Femur (tissue), 1 donor: ENCODE data around the gene ANO1.

ENCODE experiments used
- DNase-seq: peaks from one replicate; pipeline ENCODE4 v3.0.0-alpha.2; 2017

The ANO1 gene

DNA sequence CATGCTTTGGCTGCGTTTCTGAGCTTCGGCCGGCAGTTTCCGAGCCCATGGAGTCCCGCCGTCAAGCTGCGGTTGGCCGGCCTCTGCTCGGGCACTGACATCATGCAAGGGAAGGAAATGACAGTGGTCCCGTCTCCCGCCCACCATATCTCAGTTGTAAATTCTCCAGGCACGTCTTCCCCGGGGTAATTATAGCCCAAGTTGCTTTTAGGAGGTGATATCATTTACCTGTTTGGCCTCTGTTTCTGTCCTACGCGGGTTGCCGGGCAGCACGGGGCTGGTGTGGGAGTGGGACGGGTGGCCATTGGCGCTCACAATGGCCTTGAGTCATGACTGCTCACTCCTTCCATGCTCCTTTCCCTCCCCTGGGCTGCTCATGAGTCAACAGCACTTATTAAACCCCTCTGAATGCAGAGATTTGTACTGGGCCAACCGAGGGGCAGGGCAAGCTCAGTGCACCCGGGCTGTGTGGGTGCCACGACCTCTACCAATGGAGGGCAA is 4.2 kb upstream of the ANO1 start:
- DNase-seq = peak; percentile 80

DNA sequence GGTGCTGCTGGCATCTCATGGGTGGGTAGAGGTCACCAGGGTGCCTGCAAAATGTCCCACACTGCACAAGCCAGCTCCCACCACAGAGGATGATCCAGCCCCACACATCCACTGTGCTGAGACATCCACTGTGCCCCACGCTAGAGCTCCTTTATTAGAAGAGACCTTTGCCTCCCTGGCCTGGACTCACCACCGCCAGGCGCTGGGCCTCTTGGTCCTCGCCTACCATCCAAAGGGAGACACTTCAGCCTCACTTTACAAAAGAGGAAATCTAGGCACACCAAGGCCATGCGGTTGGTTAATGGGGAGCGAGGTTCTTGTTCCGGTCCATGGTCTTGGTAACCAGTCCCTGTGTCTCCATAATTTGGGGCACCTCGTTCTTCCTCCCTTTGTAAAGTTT is 3.4 kb upstream of the ANO1 start:
- peak; percentile 8 for DNase-seq

DNA sequence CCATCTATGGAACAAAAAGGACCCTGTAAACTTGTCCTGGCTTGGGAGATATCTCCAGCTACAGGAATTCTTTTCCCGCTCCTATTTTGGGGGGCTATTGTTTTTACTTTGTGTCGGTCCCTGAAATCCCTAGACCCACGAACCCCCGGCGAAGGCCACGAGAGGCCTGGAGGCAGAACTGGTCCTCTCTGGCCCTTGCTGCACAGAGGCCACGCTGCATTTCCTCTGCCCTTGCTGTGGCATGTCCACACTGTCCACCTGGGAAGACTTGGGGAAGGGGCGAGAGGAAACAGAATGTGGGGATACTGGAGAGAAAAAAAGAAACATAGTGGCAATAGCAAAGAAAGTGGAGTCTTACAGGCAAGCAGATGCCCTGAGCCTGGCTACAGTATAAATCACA is 2.3 kb upstream of the ANO1 start:
- peak; percentile 1 for DNase-seq

GRCh38 chr11:70076461-70076931 is 1.6 kb upstream of the ANO1 start:
- DNase-seq = peak; percentile 18

- DNase-seq = peak; percentile 18
These were observed 564 bp upstream of the ANO1 start for GRCh38 chr11:70077411-70078094.

- no peak for DNase-seq
These were observed 882 bp downstream of the ANO1 start for GRCh38 chr11:70078781-70079616.

GRCh38 chr11:70079691-70080090 is 1.6 kb downstream of the ANO1 start:
- DNase-seq = no peak

GRCh38 chr11:70080763-70081162 is 2.6 kb downstream of the ANO1 start:
- DNase-seq = no peak

- DNase-seq = no peak
These were observed 4.7 kb downstream of the ANO1 start for GRCh38 chr11:70082829-70083228.

- DNase-seq = no peak
These were observed 6.2 kb downstream of the ANO1 start for GRCh38 chr11:70084046-70084984.

- no peak for DNase-seq
These were observed 8.0 kb downstream of the ANO1 start for GRCh38 chr11:70085815-70086769.

DNA sequence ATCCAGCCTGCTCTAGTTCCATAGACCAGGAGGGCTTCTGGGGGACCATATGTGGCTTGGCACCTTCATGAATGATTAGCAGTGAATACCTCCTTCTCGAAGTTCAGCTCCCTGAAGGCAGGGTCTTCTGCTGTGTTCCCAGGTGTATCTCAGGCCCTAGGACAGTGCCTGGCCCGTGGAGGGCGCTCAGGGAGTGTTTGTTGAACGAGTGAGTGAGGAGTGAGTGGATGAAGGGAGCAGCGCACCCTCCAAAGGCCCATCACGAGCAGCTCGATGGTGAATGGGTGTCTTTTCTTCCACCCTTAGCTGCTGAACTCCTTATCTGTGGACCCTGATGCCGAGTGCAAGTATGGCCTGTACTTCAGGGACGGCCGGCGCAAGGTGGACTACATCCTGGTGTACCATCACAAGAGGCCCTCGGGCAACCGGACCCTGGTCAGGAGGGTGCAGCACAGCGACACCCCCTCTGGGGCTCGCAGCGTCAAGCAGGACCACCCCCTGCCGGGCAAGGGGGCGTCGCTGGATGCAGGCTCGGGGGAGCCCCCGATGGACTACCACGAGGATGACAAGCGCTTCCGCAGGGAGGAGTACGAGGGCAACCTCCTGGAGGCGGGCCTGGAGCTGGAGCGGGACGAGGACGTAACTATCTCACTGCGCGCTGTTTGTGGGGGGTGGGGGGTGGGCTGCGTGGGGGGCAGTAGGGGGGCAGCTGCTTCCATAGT is 9.5 kb downstream of the ANO1 start:
- no peak for DNase-seq

- DNase-seq = no peak
These were observed 10.7 kb downstream of the ANO1 start for GRCh38 chr11:70088735-70089250.

DNA sequence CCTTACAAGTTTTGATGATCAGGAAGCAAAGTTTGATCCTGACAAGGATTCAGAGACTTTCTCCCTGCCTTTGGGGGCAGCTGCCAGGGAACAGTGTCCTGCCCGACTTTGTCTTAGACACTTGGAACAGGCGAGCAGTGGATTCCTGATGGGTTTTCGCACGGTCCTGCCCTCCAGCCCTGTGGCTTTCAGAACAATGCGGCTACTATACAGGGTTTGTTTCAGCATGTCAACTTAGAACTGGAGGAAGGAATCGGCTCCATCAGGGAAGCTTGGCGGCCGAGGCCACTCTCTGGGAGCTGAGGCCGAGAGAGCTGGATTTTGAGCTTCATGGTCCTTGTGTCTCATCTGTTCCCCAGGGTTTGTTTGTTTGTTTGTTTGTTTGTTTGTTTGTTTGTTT is 11.5 kb downstream of the ANO1 start:
- no peak for DNase-seq

DNA sequence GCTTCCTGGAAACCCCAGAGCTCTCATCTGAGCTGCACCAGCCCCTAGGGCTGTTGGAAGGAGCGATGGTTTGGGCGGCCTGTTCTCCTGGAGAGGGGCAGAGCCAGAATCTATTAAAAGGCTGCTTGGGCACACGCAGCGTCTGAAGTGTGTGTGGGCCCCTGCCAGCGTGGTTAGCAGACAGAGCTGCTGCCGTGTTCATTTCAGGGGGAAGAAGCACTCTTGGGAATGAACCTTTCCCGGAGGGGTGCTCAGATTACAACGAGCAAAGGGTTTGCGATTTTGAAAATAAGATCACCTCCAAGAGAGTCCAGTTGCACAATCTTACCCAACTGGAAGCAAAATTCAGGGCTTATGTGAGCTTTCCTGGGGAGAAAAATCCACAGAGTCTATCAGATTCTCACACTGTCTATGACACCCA is 12.9 kb downstream of the ANO1 start:
- peak; percentile 75 for DNase-seq

DNA sequence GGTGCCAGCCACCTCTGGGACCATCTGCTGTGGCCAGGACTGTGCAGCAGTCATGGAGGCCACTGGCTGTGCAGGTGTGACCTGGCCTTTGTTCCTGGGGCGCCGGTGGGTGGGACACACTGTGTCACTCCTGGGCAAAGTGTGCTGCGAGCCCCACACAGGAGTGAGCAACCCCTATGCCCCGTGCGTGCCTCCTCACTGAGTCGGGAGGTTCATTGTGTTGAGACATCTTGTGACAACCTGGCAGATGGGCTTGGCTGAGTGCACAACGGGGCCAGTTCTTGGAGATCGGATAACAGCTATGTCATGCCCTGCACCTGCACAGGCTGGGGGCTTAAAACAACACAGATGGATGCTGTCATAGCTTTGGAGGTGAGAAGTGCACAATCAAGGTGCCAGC is 13.5 kb downstream of the ANO1 start:
- no peak for DNase-seq

- DNase-seq = no peak
These were observed 15.0 kb downstream of the ANO1 start for GRCh38 chr11:70092959-70093715.

DNA sequence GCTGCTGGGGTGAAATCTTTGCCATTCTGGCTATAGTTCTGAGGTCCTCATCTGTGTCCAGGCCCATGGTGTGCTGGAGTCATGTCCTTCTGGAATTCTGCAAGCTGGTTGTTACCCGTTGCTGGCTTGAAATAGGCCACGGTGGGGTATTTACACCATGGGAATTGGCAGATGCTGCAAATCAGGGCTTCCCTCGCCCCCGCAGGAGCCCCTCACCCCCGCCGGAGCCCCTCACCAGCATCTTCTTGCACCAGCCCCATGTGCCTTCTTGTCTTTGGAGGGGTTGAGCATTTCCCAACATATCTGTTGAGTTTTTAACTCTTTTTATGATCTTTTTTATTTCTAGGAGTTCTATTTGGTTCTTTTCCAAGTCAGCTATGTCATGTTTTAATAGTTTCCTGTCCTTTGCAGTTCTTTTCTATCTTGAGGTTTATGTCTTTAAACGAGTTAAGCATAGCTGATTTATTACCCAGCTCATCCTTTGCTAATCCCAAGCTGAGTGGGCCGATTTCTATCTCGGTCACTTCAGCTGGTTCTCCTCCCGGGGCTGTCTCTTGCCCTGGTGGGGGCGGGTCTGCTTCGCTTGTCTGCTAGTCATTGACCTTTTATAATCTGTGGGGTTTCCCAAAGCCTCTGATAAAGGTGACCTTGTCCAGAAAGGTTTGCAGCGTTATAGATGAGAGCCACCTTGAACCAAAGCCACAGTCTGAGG is 17.6 kb downstream of the ANO1 start:
- DNase-seq = no peak
